HL-60 (cell line): ENCODE results near the gene MSX1.

Experiments used
- DNase-seq, 2 experiments: peaks; one replicate each; pipeline ENCODE4 v3.0.0-alpha.2; 2010 to 2020; ENCODE audit warnings: low read depth in 1 of 2, low spot score in 1 of 2
- H3K27ac ChIP-seq: fragments of 250-450 bp; sonication (Bioruptor Pico); replicated peaks from 2 replicates; pipeline ENCODE4 v1.5.1; 2020; ENCODE audit warnings: mild to moderate bottlenecking, moderate library complexity
- H3K27me3 ChIP-seq: fragments of 250-450 bp; sonication (Bioruptor Pico); 2 replicates; pipeline ENCODE4 v1.5.1; 2021; ENCODE audit warnings: mild to moderate bottlenecking, moderate library complexity; ENCODE audit not compliant: insufficient read depth, poor library complexity, severe bottlenecking
- H3K4me3 ChIP-seq: replicated peaks from 2 replicates; pipeline ENCODE4 v1.5.1; 2011; ENCODE audit warnings: mild to moderate bottlenecking, control low read depth, low read length; ENCODE audit not compliant: insufficient read depth
- CTCF ChIP-seq: IDR thresholded peaks from one replicate; pipeline ENCODE4 v1.5.1; 2011; ENCODE audit warnings: low read length, control low read depth, inconsistent platforms; ENCODE audit not compliant: insufficient read depth
- GABPA ChIP-seq: IDR thresholded peaks from 2 replicates; pipeline ENCODE4 v1.6.1; 2012; ENCODE audit warnings: low read depth
- POLR2AphosphoS5 ChIP-seq: IDR thresholded peaks from 2 replicates; pipeline ENCODE4 v1.6.1; 2012; ENCODE audit warnings: low read depth
- REST ChIP-seq: IDR thresholded peaks from 2 replicates; pipeline ENCODE4 v1.6.1; 2012; ENCODE audit warnings: low read depth; ENCODE audit not compliant: insufficient replicate concordance
- SPI1 ChIP-seq: IDR thresholded peaks from 2 replicates; pipeline ENCODE4 v1.6.1; 2012; ENCODE audit warnings: low read depth, mild to moderate bottlenecking, borderline replicate concordance

Gene MSX1

GRCh38 chr4:4858527-4859324, 739 bp upstream of the MSX1 start:
- peaks cover 81% of the 10 kb centered on the region for H3K27me3 ChIP-seq
- DNase-seq = no peak
- no peak overlapping the region for H3K4me3 ChIP-seq
- H3K27ac ChIP-seq = no peak overlapping the region
- TF ChIP-seq CTCF = no peak
- no peak for TF ChIP-seq GABPA
- no peak for TF ChIP-seq SPI1
- TF ChIP-seq REST = no peak
- TF ChIP-seq POLR2AphosphoS5 = no peak

GRCh38 chr4:4859799-4860599, 534 bp downstream of the MSX1 start:
- peaks cover 82% of the 10 kb centered on the region for H3K27me3 ChIP-seq
- H3K4me3 ChIP-seq = no peak overlapping the region
- DNase-seq = no peak
- TF ChIP-seq REST (no peak), CTCF (no peak), GABPA (no peak), POLR2AphosphoS5 (no peak), SPI1 (no peak)
- H3K27ac ChIP-seq = no peak overlapping the region

- no peak for DNase-seq
- TF ChIP-seq SPI1 (no peak), CTCF (no peak), POLR2AphosphoS5 (no peak), REST (no peak), GABPA (no peak)
- no peak overlapping the region for H3K4me3 ChIP-seq
- peaks cover 81% of the 10 kb centered on the region for H3K27me3 ChIP-seq
- no peak overlapping the region for H3K27ac ChIP-seq
Measured at GRCh38 chr4:4860600-4861389, 1.3 kb downstream of the MSX1 start.
